H9 (cell line): Measurements from ENCODE around the gene SULT1A1. TPM values are rescaled to one million over a fixed set of nuclear protein-coding genes. Genes with fewer than 3 reads are reported as not detected.

ENCODE experiments used
- DNase-seq: peaks from one replicate; pipeline ENCODE4 v3.0.0-alpha.2; 2017
- H2AFZ ChIP-seq: one replicate; pipeline ENCODE4 v1.6.1; 2013; ENCODE audit warnings: mild to moderate bottlenecking, low read length, control low read depth, moderate library complexity
- H2AK5ac ChIP-seq: 2 replicates; pipeline ENCODE4 v1.6.1; 2013; ENCODE audit warnings: low read length, control low read depth, mixed read lengths; ENCODE audit not compliant: insufficient read length
- H2BK120ac ChIP-seq: one replicate; pipeline ENCODE4 v1.6.1; 2013; ENCODE audit warnings: low read depth, mild to moderate bottlenecking, low read length, control low read depth, inconsistent platforms; ENCODE audit not compliant: poor library complexity, severe bottlenecking
- H2BK12ac ChIP-seq: 2 replicates; pipeline ENCODE4 v1.6.1; 2013; ENCODE audit warnings: low read length, control low read depth, mixed read lengths, low read depth; ENCODE audit not compliant: insufficient read length
- H2BK15ac ChIP-seq: 2 replicates; pipeline ENCODE4 v1.6.1; 2013; ENCODE audit warnings: low read depth, low read length, control low read depth
- H2BK20ac ChIP-seq: one replicate; pipeline ENCODE4 v1.6.1; 2013; ENCODE audit warnings: low read depth, mild to moderate bottlenecking, low read length, control low read depth, inconsistent platforms; ENCODE audit not compliant: poor library complexity, severe bottlenecking
- H2BK5ac ChIP-seq: 2 replicates; pipeline ENCODE4 v1.6.1; 2013; ENCODE audit warnings: low read length, control low read depth, mixed read lengths; ENCODE audit not compliant: insufficient read length
- H3K14ac ChIP-seq: 2 replicates; pipeline ENCODE4 v1.6.1; 2013; ENCODE audit warnings: low read length, control low read depth; ENCODE audit not compliant: insufficient read depth
- H3K18ac ChIP-seq: 2 replicates; pipeline ENCODE4 v1.6.1; 2013; ENCODE audit warnings: low read depth, mild to moderate bottlenecking, mixed read lengths, low read length, control low read depth; ENCODE audit not compliant: insufficient read length
- H3K23ac ChIP-seq: 2 replicates; pipeline ENCODE4 v1.6.1; 2013; ENCODE audit warnings: low read length, control low read depth, mixed read lengths, low read depth; ENCODE audit not compliant: insufficient read length
- H3K23me2 ChIP-seq: 2 replicates; pipeline ENCODE4 v1.6.1; 2013; ENCODE audit warnings: low read depth, mild to moderate bottlenecking, mixed read lengths, low read length, control low read depth; ENCODE audit not compliant: insufficient read length, poor library complexity, severe bottlenecking
- H3K27ac ChIP-seq: 2 replicates; pipeline ENCODE4 v1.5.1; 2013; ENCODE audit warnings: low read length, control low read depth, mixed read lengths, low read depth; ENCODE audit not compliant: insufficient read length
- H3K27me3 ChIP-seq: 2 replicates; pipeline ENCODE4 v1.6.1; 2013; ENCODE audit warnings: low read length, control low read depth, inconsistent platforms; ENCODE audit not compliant: insufficient read depth
- H3K4ac ChIP-seq: 2 replicates; pipeline ENCODE4 v1.6.1; 2013; ENCODE audit warnings: low read depth, mild to moderate bottlenecking, control low read depth, inconsistent platforms, low read length, moderate library complexity
- H3K4me1 ChIP-seq: 2 replicates; pipeline ENCODE4 v1.6.1; 2013; ENCODE audit warnings: low read length, control low read depth, inconsistent platforms; ENCODE audit not compliant: insufficient read depth
- H3K4me2 ChIP-seq: 2 replicates; pipeline ENCODE4 v1.6.1; 2013; ENCODE audit warnings: low read length, control low read depth, mixed read lengths; ENCODE audit not compliant: insufficient read length, insufficient read depth
- H3K56ac ChIP-seq: 2 replicates; pipeline ENCODE4 v1.6.1; 2013; ENCODE audit warnings: low read depth, mild to moderate bottlenecking, mixed read lengths, low read length, control low read depth; ENCODE audit not compliant: insufficient read length
- H3K79me1 ChIP-seq: 2 replicates; pipeline ENCODE4 v1.6.1; 2013; ENCODE audit warnings: low read depth, mild to moderate bottlenecking, moderate library complexity, low read length, control low read depth, inconsistent platforms; ENCODE audit not compliant: insufficient read depth, poor library complexity, severe bottlenecking
- H3K79me2 ChIP-seq: 2 replicates; pipeline ENCODE4 v1.6.1; 2013; ENCODE audit warnings: low read length, control low read depth, inconsistent platforms; ENCODE audit not compliant: insufficient read depth
- H3K9ac ChIP-seq: 2 replicates; pipeline ENCODE4 v1.6.1; 2013; ENCODE audit warnings: low read length, control low read depth, mixed read lengths; ENCODE audit not compliant: insufficient read length; ENCODE audit errors: extremely low read depth
- H3K9me3 ChIP-seq: one replicate; pipeline ENCODE4 v1.6.1; 2013; ENCODE audit warnings: low read depth, low read length, inconsistent platforms; ENCODE audit not compliant: control insufficient read depth
- H3T11ph ChIP-seq: one replicate; pipeline ENCODE4 v1.6.1; 2013; ENCODE audit warnings: mild to moderate bottlenecking, low read length, control low read depth, inconsistent platforms
- H4K20me1 ChIP-seq: one replicate; pipeline ENCODE4 v1.6.1; 2013; ENCODE audit not compliant: control insufficient read depth, insufficient read length, insufficient read depth
- H4K5ac ChIP-seq: 2 replicates; pipeline ENCODE4 v1.6.1; 2013; ENCODE audit warnings: low read depth, mild to moderate bottlenecking, mixed read lengths, low read length, control low read depth; ENCODE audit not compliant: insufficient read length
- H4K8ac ChIP-seq: replicated peaks from 2 replicates; pipeline ENCODE4 v1.6.1; 2013; ENCODE audit warnings: low read length, control low read depth, mixed read lengths, low read depth; ENCODE audit not compliant: insufficient read length
- H4K91ac ChIP-seq: 2 replicates; pipeline ENCODE4 v1.6.1; 2013; ENCODE audit warnings: low read depth, mild to moderate bottlenecking, moderate library complexity, mixed read lengths, low read length, control low read depth; ENCODE audit not compliant: insufficient read length
- H3K27ac Mint-ChIP-seq, 3 experiments: 2 replicates in 2 of 3; 3 replicates in 1 of 3; pipeline ENCODE4 v1.8.0; 2020 to 2021; ENCODE audit warnings: mixed read lengths in 3 of 3, mild to moderate bottlenecking in 1 of 3, moderate library complexity in 1 of 3
- H3K27me3 Mint-ChIP-seq: 2 replicates; pipeline ENCODE4 v1.8.0; 2021; ENCODE audit warnings: low read depth, mild to moderate bottlenecking, moderate library complexity, mixed read lengths
- H3K36me3 Mint-ChIP-seq, 3 experiments: 2 replicates in 2 of 3; 3 replicates in 1 of 3; pipeline ENCODE4 v1.8.0; 2020 to 2021; ENCODE audit warnings: low read depth in 3 of 3, mixed read lengths in 3 of 3; ENCODE audit not compliant: insufficient read depth in 1 of 3
- H3K4me1 Mint-ChIP-seq, 2 experiments: 2 replicates each; pipeline ENCODE4 v1.8.0; 2020; ENCODE audit warnings: mixed read lengths in 2 of 2
- H3K4me3 Mint-ChIP-seq, 2 experiments: 2 replicates in 1 of 2; 3 replicates in 1 of 2; pipeline ENCODE4 v1.8.0; 2020 to 2021; ENCODE audit warnings: mild to moderate bottlenecking in 2 of 2, mixed read lengths in 2 of 2, moderate library complexity in 1 of 2
- H3K9me3 Mint-ChIP-seq, 2 experiments: 2 replicates in 1 of 2; 3 replicates in 1 of 2; pipeline ENCODE4 v1.8.0; 2020; ENCODE audit warnings: mild to moderate bottlenecking in 2 of 2, mixed read lengths in 2 of 2, moderate library complexity in 1 of 2
- WGBS: extraction: QIAGEN DNeasy Blood & Tissue Kit; methylation state at CpG from one replicate; pipeline ENCODE4 v1.1.7; 2013; ENCODE audit warnings: missing lambda C conversion rate, low lambda C conversion rate, mixed read lengths; ENCODE audit not compliant: insufficient read length; ENCODE audit errors: extremely low coverage; 5-methylcytosine and 5-hydroxymethylcytosine counted together
- total RNA-seq: library from RNA; stranded (reverse); gene quantifications from 2 replicates; pipeline ENCODE4 v1.2.1, GENCODE V29; 2021
- TF ChIP-seq, protein P1 (sequence below): fragments of 200-600 bp; sonication (generic); conservative IDR thresholded peaks from 3 replicates; pipeline ENCODE4 v1.8.0; 2021; ENCODE audit warnings: antibody characterized with exemption, mild to moderate bottlenecking

The SULT1A1 gene
- total RNA-seq, 1 experiment from 2014 or later: 4.8 TPM

DNA sequence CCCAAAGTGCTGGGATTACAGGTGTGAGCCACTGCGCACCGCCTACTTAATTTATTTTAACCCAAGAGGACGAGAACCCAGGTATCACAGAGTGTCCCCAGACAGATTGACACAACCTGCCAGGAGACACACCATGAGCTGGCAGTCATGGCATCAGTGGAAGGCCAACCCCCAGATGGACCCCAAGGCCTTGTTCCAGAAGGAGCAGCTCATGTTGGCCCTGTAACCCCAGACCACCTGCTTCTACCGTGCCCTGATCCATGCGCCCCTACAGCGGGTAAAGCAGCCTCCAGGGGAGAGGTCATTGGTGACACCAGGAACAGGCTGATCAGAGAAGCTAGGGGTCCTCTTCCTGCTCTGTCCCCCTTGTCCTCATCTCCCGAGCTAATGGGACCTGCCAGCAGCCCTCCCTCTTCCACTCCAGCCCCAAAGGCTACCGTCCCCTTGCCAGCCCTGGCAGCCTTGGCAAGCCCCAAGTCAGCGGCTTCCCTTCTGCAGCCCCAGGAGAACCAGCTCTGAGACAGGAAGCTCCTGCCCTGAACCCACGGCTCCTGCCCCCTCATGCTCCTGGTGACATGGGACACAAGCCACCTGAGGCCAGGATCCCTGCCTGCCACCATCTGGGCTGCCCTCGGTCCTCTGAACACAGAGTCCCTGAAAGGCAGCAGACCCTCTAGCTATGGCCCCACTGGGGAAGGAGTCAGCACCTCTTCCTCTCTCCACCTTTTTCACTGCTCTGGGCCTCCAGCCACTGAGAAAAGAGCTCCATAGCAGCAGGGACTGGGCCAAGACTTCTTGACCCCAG is 6.3 kb downstream of the SULT1A1 start:
- H4K5ac ChIP-seq: no peak overlapping the region
- no peak overlapping the region for H3K27ac ChIP-seq
- H3K4ac ChIP-seq: no peak overlapping the region
- no peaks in the 10 kb centered on the region for H3K79me2 ChIP-seq
- Mint-ChIP-seq H3K27ac (no peak overlapping the region; a peak in 2 of 7 replicates), H3K27me3 (no peaks in the 10 kb centered on the region), H3K4me3 (no peak overlapping the region; a peak in 1 of 5 replicates), H3K36me3 (no peaks in the 10 kb centered on the region), H3K4me1 (no peaks in the 10 kb centered on the region), H3K9me3 (no peaks in the 10 kb centered on the region)
- H2BK20ac ChIP-seq: no peak overlapping the region
- no peak overlapping the region for H3K14ac ChIP-seq
- H3K56ac ChIP-seq: no peak overlapping the region
- no peaks in the 10 kb centered on the region for H3K79me1 ChIP-seq
- H2BK120ac ChIP-seq: no peak overlapping the region
- H3K9ac ChIP-seq: no peak overlapping the region
- no peaks in the 10 kb centered on the region for H3K27me3 ChIP-seq
- H2AFZ ChIP-seq: no peak overlapping the region
- no peak for DNase-seq
- no peak overlapping the region for H3K23ac ChIP-seq
- no peaks in the 10 kb centered on the region for H3K9me3 ChIP-seq
- no peak overlapping the region for H2BK5ac ChIP-seq
- H3K23me2 ChIP-seq: no peaks in the 10 kb centered on the region
- H4K20me1 ChIP-seq: no peaks in the 10 kb centered on the region
- no peak overlapping the region for H2AK5ac ChIP-seq
- no peak overlapping the region for H3K4me2 ChIP-seq
- TF ChIP-seq, protein P1, sequence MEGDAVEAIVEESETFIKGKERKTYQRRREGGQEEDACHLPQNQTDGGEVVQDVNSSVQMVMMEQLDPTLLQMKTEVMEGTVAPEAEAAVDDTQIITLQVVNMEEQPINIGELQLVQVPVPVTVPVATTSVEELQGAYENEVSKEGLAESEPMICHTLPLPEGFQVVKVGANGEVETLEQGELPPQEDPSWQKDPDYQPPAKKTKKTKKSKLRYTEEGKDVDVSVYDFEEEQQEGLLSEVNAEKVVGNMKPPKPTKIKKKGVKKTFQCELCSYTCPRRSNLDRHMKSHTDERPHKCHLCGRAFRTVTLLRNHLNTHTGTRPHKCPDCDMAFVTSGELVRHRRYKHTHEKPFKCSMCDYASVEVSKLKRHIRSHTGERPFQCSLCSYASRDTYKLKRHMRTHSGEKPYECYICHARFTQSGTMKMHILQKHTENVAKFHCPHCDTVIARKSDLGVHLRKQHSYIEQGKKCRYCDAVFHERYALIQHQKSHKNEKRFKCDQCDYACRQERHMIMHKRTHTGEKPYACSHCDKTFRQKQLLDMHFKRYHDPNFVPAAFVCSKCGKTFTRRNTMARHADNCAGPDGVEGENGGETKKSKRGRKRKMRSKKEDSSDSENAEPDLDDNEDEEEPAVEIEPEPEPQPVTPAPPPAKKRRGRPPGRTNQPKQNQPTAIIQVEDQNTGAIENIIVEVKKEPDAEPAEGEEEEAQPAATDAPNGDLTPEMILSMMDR: no peak
- no peak overlapping the region for H4K8ac ChIP-seq
- no peak overlapping the region for H4K91ac ChIP-seq
- no CpG with 5 or more reads among the region's 11 CpGs for WGBS
- H2BK15ac ChIP-seq: no peak overlapping the region
- no peaks in the 10 kb centered on the region for H3K4me1 ChIP-seq
- H3K18ac ChIP-seq: no peak overlapping the region
- no peak overlapping the region for H2BK12ac ChIP-seq
- no peak overlapping the region for H3T11ph ChIP-seq
